Measurements from ENCODE around the gene FAH. TPM values are rescaled to one million over a fixed set of nuclear protein-coding genes. Genes with fewer than 3 reads are reported as not detected.

FAH gene
- polyA plus RNA-seq, 1 donor (not counting 4 experiments of a cell fraction or from before 2014, with no cell fraction given) = 29.4 TPM

- H3K4me1 ChIP-seq (ENCODE audit: control insufficient read depth, extremely low read depth, insufficient read depth, low read length) = no peaks in the 10 kb centered on the region
- no peak overlapping the region for H2AFZ ChIP-seq (ENCODE audit: control insufficient read depth, low read length)
- H3K27ac ChIP-seq (ENCODE audit: control insufficient read depth, insufficient read depth, low read length) = no peak overlapping the region
- no peak overlapping the region for H3K4me2 ChIP-seq (ENCODE audit: control insufficient read depth, extremely low read depth, insufficient read depth, low read depth, low read length)
- dilution Hi-C loops (cut with MboI; ENCODE audit: extremely low pct_ligation_motif_present, low sequenced_read_pairs) = no loop called here
- no peaks in the 10 kb centered on the region for H3K27me3 ChIP-seq (ENCODE audit: control insufficient read depth, extremely low read depth, insufficient read depth, low read length)
- FAIRE-seq (no peak), DNase-seq (ENCODE audit: low read depth, low spot score) (no peak)
- no peaks in the 10 kb centered on the region for H3K36me3 ChIP-seq (ENCODE audit: control insufficient read depth in 2 of 2, extremely low read depth in 1 of 2, insufficient read depth in 2 of 2, low read length in 2 of 2)
- H3K9ac ChIP-seq (ENCODE audit: control insufficient read depth, extremely low read depth, insufficient read depth, low read length) = no peak overlapping the region
- H3K9me1 ChIP-seq (ENCODE audit: control insufficient read depth, extremely low read depth, insufficient read depth, low read length) = no peaks in the 10 kb centered on the region
- H3K4me3 ChIP-seq (ENCODE audit: control insufficient read depth in 2 of 3, extremely low read depth in 1 of 3, insufficient read depth in 2 of 3, low read depth in 1 of 3, low read length in 3 of 3) = no peak overlapping the region
- peaks cover 35% of the 10 kb centered on the region for H3K79me2 ChIP-seq (ENCODE audit: control insufficient read depth, insufficient read depth, low read length)
- no peaks in the 10 kb centered on the region for H3K9me3 ChIP-seq (ENCODE audit: control insufficient read depth, low read depth, low read length)
- TF ChIP-seq EZH2 (IDR thresholded peaks at IDR 0.05; ENCODE audit: low read length) (no peak), CTCF (optimal IDR thresholded peaks at IDR 0.05 in 1 of 3, IDR thresholded peaks at IDR 0.05 in 1 of 3, conservative IDR thresholded peaks at IDR 0.05 in 1 of 3; ENCODE audit: extremely low read depth in 1 of 3, insufficient read depth in 2 of 3, low read length in 3 of 3) (no peak)
- H4K20me1 ChIP-seq (ENCODE audit: control insufficient read depth, extremely low read depth, insufficient read depth, low read length) = no peaks in the 10 kb centered on the region
Measured at GRCh38 chr15:80114114-80114513, 38.7 kb upstream of the FAH start.

- no peaks in the 10 kb centered on the region for H3K9me1 ChIP-seq (ENCODE audit: control insufficient read depth, extremely low read depth, insufficient read depth, low read length)
- H3K9me3 ChIP-seq (ENCODE audit: control insufficient read depth, low read depth, low read length) = no peaks in the 10 kb centered on the region
- H3K27me3 ChIP-seq (ENCODE audit: control insufficient read depth, extremely low read depth, insufficient read depth, low read length) = no peaks in the 10 kb centered on the region
- FAIRE-seq (no peak), DNase-seq (ENCODE audit: low read depth, low spot score) (no peak)
- dilution Hi-C loops (cut with MboI; ENCODE audit: extremely low pct_ligation_motif_present, low sequenced_read_pairs) = no loop called here
- no peaks in the 10 kb centered on the region for H3K36me3 ChIP-seq (ENCODE audit: control insufficient read depth in 2 of 2, extremely low read depth in 1 of 2, insufficient read depth in 2 of 2, low read length in 2 of 2)
- H3K4me3 ChIP-seq (ENCODE audit: control insufficient read depth in 2 of 3, extremely low read depth in 1 of 3, insufficient read depth in 2 of 3, low read depth in 1 of 3, low read length in 3 of 3) = no peak overlapping the region
- TF ChIP-seq EZH2 (IDR thresholded peaks at IDR 0.05; ENCODE audit: low read length) (no peak), CTCF (optimal IDR thresholded peaks at IDR 0.05 in 1 of 3, IDR thresholded peaks at IDR 0.05 in 1 of 3, conservative IDR thresholded peaks at IDR 0.05 in 1 of 3; ENCODE audit: extremely low read depth in 1 of 3, insufficient read depth in 2 of 3, low read length in 3 of 3) (no peak)
- H3K4me1 ChIP-seq (ENCODE audit: control insufficient read depth, extremely low read depth, insufficient read depth, low read length) = no peaks in the 10 kb centered on the region
- no peak overlapping the region for H2AFZ ChIP-seq (ENCODE audit: control insufficient read depth, low read length)
- no peak overlapping the region for H3K4me2 ChIP-seq (ENCODE audit: control insufficient read depth, extremely low read depth, insufficient read depth, low read depth, low read length)
- no peak overlapping the region for H3K9ac ChIP-seq (ENCODE audit: control insufficient read depth, extremely low read depth, insufficient read depth, low read length)
- H4K20me1 ChIP-seq (ENCODE audit: control insufficient read depth, extremely low read depth, insufficient read depth, low read length) = no peaks in the 10 kb centered on the region
- peaks cover 35% of the 10 kb centered on the region for H3K79me2 ChIP-seq (ENCODE audit: control insufficient read depth, insufficient read depth, low read length)
- no peak overlapping the region for H3K27ac ChIP-seq (ENCODE audit: control insufficient read depth, insufficient read depth, low read length)
Measured at GRCh38 chr15:80115021-80115420, 37.8 kb upstream of the FAH start.

Data from keratinocyte (primary cell).